Right kidney (tissue), 1 donor: ENCODE results near the gene FOXL2.
"Not testable (repeated sequence)": the region's sequence is repeated elsewhere in the genome, so short reads cannot be mapped to it uniquely, and the experiment has no call there.

Experiments used
- DNase-seq: peaks from one replicate; pipeline ENCODE4 v3.0.0-alpha.2; 2016

The FOXL2 gene

DNA sequence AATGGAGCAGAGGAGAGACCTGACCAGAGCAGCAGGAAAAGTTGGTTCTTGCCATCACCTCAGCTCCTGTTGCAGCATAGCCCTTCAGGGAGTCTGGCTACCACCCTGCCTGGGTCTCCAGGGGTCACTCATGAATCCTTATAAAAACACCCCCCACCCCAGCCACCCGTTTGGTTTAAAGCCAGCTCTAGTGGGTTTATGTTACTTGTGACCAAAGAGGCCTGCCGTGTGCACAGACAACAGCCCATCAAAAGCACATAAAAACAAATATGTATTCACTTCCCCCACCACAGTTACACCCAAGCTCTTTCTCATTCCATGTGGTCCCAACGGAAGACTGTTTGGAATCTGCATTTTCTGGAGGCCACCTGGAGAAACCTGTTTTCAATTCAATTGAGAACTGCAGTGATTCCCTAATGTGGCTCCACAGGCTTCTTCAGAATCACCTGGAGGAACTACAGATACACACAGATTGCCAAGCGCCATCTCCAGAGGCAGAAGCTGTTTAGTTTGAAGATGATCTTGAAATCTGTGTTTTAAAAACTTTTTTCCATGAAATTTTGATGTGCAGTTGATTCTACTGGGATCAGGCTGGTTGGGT lies 13.8 kb downstream of the FOXL2 start:
- DNase-seq, result no peak

GRCh38 chr3:138928727-138929372 lies 18.1 kb downstream of the FOXL2 start:
- DNase-seq, result no peak

DNA sequence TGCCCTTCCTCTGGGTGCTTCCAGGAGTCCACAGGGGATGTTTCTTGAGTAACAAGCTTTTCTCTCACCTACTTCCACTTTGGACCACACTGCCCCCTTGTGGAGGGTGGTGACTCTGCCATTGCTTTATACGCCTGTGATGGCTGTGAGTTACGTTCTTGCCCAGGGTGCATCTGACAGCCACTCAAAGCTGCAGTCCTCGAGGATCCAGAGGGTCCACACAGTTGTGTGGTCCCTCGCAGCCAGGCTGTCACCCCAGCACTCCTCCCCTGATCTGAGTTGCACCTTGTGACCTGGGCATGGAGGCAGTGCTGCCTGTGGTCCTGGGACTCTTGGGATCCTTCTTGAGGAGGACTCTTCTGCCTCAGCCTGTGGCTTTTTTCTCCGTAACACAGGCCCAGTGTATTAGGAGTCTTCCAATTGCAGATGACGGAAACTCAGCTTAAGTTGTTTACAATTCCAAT lies 23.4 kb downstream of the FOXL2 start:
- peak; percentile 38 for DNase-seq

DNA sequence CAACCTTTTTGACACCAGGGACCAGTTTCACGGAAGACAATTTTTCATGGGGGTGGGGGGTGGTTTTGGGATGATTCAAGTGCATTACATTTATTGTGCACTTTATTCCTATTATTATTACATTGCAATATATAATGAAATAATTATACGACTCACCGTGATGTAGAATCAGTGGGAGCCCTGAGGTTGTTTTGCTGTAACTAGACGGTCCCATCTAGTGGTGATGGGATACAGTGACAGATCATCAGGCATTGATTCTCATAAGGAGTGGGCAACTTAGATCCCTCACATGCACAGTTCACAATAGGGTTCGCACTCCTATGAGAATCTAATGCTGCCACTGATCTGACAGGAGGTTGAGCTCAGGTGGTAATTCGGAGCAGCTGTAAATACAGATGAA lies 24.5 kb downstream of the FOXL2 start:
- not testable (repeated sequence) for DNase-seq

DNA sequence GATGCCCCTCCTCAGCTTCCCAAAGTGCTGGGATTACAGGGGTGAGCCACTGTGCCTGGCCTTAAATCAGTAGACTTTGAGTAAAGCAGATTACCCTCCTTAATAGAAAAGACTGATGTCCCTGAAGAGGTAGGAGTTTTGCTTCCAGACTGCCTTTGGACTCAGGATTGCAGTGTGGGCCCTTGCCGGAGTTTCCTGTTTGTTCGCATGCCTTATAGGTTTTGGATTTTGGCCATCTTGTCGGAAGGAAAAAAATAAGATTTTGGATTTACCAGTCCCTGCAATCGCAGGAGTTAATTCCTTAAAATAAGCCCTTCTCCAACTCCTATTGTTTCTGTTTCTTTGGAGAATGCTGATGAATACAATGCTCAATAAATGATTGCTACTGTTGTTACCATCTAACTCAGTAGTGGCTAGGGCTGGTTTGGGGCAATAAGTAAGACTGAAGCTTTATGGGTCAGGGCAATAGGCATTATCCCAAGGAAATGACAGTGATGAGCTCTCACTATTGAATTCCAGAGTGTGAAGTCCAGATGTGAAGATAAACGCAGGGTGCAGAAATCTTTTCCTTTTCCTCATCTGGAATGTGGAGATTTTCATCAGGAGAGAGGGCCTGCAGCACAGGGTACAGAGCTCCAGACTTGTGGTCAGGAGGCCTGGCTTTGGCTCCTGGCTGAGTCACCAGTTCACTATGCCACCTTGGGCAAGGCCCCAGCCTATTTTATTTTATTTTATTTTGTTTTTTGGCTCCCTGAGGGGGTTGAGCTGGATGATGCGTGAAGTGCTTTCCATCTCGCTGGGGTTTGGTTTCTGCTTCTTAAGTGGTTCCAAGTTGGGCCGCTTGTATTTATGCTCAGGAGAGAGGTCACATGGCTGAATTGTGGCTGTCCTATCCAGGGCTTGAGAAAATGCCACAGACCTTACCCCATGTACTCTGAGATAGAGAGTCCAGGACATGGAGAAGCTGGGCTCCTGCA lies 25.3 kb downstream of the FOXL2 start:
- DNase-seq, result no peak

GRCh38 chr3:138919325-138919724 lies 27.6 kb downstream of the FOXL2 start:
- no peak for DNase-seq

DNA sequence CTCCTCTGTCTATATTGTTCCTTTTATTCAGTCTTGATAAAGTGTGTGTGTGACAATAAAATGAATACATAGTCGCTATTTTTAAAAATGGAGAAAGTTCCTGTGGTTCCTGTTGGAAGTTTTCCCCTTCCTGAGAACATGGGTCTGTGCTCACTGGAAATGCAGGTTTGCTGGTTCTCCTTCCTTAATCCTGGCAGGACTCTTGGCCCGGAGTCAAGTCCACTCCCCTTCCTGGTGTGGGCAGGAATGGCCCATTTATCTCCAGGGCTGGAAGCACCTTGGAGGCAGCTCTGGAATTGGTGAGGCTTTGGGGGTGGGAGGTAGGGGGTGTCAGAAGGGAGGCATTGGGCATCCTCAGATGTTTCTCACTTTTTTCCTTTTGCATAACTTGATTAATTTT lies 30.1 kb downstream of the FOXL2 start:
- no peak for DNase-seq

- peak; percentile 91 for DNase-seq
These were observed 31.1 kb downstream of the FOXL2 start for GRCh38 chr3:138915503-138916498.

GRCh38 chr3:138914870-138915502 lies 32.0 kb downstream of the FOXL2 start:
- peak; percentile 79 for DNase-seq

DNA sequence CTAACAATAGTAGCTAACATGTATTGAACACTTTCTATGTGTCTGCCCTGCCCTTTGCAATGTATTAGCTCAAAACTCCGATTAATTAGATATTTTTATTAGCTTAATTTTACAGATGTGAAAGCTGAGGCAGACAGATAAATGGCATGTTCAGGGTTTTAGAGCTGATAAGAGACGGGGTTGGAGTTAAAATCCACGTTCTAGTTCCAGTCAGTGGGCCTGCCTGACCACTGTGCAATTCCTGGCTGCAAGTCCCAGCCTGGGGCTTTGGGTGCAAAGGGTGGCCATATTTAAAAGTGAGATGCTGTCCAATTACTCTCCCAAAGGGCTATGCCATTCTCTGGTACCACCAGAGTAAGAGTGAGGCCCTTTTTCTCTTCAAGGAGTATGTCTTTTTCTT lies 33.2 kb downstream of the FOXL2 start:
- DNase-seq, result no peak

GRCh38 chr3:138912237-138912636 lies 34.7 kb downstream of the FOXL2 start:
- no peak for DNase-seq

GRCh38 chr3:138911621-138912020 lies 35.3 kb downstream of the FOXL2 start:
- DNase-seq, result no peak

GRCh38 chr3:138909904-138910303 lies 37.0 kb downstream of the FOXL2 start:
- no peak for DNase-seq

- no peak for DNase-seq
These were observed 38.1 kb downstream of the FOXL2 start for GRCh38 chr3:138908846-138909245.

DNA sequence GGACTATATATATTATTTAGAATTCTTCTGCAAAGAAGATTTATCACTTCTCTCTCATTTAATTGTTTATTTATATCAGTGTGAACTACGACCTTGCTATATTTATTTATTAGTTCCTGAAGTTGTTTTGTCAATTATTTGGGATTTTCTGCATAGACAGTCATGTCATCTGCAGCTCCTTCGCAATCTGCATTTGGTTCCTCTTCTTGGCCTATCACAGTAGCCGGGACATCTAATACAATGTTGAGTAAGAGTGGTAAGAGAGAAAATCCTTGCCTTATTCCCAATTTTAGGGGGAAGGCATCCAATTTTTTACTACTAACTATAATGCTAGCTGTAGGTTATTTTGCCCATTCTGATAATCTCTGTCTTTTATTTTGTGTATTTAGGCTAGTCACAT lies 39.4 kb downstream of the FOXL2 start:
- no peak for DNase-seq

- DNase-seq, result no peak
These were observed 44.8 kb downstream of the FOXL2 start for GRCh38 chr3:138902171-138902570.

DNA sequence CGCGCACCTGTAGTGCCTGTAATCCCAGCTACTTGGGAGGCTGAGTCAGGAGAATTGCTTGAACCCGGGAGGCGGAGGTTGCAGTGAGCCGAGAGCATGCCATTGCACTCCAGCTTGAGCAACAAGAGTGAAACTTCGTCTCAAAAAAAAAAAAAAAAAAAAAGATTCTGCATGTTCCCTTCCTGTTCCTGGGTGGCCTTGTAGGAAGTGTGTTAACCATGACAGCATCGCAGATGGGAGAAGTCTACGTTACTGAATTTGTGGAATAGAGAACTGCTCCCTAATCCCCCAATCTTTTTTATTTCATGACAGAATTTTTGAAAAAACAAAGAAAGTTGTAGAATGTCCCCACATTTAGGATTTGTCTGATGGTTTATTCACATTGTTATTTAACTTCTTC lies 45.4 kb downstream of the FOXL2 start:
- no peak for DNase-seq

DNA sequence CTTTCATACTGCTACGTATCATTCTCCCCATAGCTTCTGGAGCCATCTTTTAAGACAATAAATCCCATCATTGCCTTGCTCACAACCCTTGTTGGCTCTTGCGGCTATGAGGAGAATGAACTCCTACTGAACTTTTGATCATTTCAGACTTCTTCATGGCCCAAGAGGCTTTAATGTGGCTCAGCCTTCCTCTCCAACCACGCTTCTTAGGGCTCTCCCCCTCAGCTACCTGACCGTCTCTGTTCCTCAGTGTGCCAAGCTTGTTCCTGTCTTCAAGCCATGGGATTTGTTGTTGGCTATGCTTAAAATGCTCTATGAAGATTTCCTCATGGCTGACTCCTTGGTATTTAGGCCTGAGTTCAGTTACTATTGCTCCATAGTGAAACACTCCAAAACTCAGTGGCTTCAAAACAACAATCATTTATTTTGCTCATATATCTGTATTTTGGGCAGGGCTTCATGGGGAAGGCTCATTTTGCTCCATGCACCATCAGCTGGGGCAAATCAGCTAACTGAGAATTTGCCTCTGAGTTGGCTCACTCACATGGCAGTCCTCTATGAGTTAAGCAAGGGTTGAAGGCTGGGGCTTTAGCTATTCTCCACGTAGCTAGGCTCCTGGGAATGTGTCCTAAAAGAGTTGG lies 47.5 kb downstream of the FOXL2 start:
- no peak for DNase-seq

GRCh38 chr3:138898708-138899107 lies 48.2 kb downstream of the FOXL2 start:
- DNase-seq, result no peak

- no peak for DNase-seq
These were observed 48.6 kb downstream of the FOXL2 start for GRCh38 chr3:138898301-138898700.
